Endodermal cell (in vitro differentiated cells): Measurements from ENCODE around the gene NEK6. TPM values are rescaled to one million over a fixed set of nuclear protein-coding genes. Genes with fewer than 3 reads are reported as not detected.
A peak's percentile ranks its signal among the peaks of the same experiment; 100 is the strongest.
"Not testable (repeated sequence)": the region's sequence is repeated elsewhere in the genome, so short reads cannot be mapped to it uniquely, and the experiment has no call there.

Experiments used
- DNase-seq: peaks from one replicate; pipeline ENCODE4 v3.0.0-alpha.2; 2017
- H3K27ac ChIP-seq: 2 replicates; pipeline ENCODE4 v1.5.1; 2013; ENCODE audit warnings: mild to moderate bottlenecking, low read depth, low read length, moderate library complexity
- H3K27me3 ChIP-seq: 2 replicates; pipeline ENCODE4 v1.6.1; 2013; ENCODE audit warnings: mild to moderate bottlenecking, low read length, moderate library complexity; ENCODE audit not compliant: insufficient read depth, control insufficient read depth, poor library complexity, severe bottlenecking
- H3K36me3 ChIP-seq: 2 replicates; pipeline ENCODE4 v1.7.0; 2013; ENCODE audit warnings: mild to moderate bottlenecking, low read length, moderate library complexity; ENCODE audit not compliant: control insufficient read depth, insufficient read depth
- H3K4me1 ChIP-seq: one replicate; pipeline ENCODE4 v1.7.0; 2013; ENCODE audit warnings: low read length; ENCODE audit not compliant: control insufficient read depth, insufficient read depth
- H3K4me3 ChIP-seq: 2 replicates; pipeline ENCODE4 v1.5.1; 2013; ENCODE audit warnings: mild to moderate bottlenecking, low read length, moderate library complexity
- H3K9ac ChIP-seq: 2 replicates; pipeline ENCODE4 v1.6.1; 2013; ENCODE audit warnings: mild to moderate bottlenecking, low read length, moderate library complexity; ENCODE audit not compliant: poor library complexity, severe bottlenecking; ENCODE audit errors: extremely low read depth
- H3K9me3 ChIP-seq: 2 replicates; pipeline ENCODE4 v1.6.1; 2013; ENCODE audit warnings: mild to moderate bottlenecking, low read length, moderate library complexity; ENCODE audit not compliant: control insufficient read depth
- H3K27ac Mint-ChIP-seq: 2 replicates; pipeline ENCODE4 v1.8.0; 2020; ENCODE audit warnings: mixed read lengths
- H3K27me3 Mint-ChIP-seq: 2 replicates; pipeline ENCODE4 v1.8.0; 2021; ENCODE audit warnings: mild to moderate bottlenecking, mixed read lengths; ENCODE audit not compliant: insufficient read depth
- H3K36me3 Mint-ChIP-seq: 2 replicates; pipeline ENCODE4 v1.8.0; 2020; ENCODE audit warnings: low read depth, mixed read lengths
- H3K4me1 Mint-ChIP-seq: 2 replicates; pipeline ENCODE4 v1.8.0; 2020; ENCODE audit warnings: mixed read lengths
- H3K4me3 Mint-ChIP-seq: 2 replicates; pipeline ENCODE4 v1.8.0; 2020; ENCODE audit warnings: mild to moderate bottlenecking, moderate library complexity, mixed read lengths
- H3K9me3 Mint-ChIP-seq: 2 replicates; pipeline ENCODE4 v1.8.0; 2020; ENCODE audit warnings: mild to moderate bottlenecking, mixed read lengths
- WGBS, 2 experiments: methylation state at CpG; one replicate each; pipeline versions ENCODE4 v1.1.5 to v1.1.7; 2013; ENCODE audit warnings: missing lambda C conversion rate in 2 of 2, mixed read lengths in 1 of 2; ENCODE audit not compliant: insufficient coverage in 1 of 2, insufficient read length in 1 of 2; 5-methylcytosine and 5-hydroxymethylcytosine counted together
- total RNA-seq, 2 donors: library from RNA; stranded (reverse); fragmentation: NEBNext Ultra II Directional in 1 of 2; extraction: Animal tissue kit (Norgen Biotek cat#: 25700) in 1 of 2; gene quantifications; 2 replicates in 1 of 2; 3 replicates in 1 of 2; pipeline ENCODE4 v1.2.1, GENCODE V29; 2021
- TF ChIP-seq, protein P1 (sequence below): fragments of 200-600 bp; sonication (generic); conservative IDR thresholded peaks from 2 replicates; pipeline ENCODE4 v1.5.0; 2021; ENCODE audit warnings: antibody characterized with exemption, mild to moderate bottlenecking

Gene NEK6
- total RNA-seq, 2 donors from 2014 or later: 17.1 to 32.5 TPM

DNA sequence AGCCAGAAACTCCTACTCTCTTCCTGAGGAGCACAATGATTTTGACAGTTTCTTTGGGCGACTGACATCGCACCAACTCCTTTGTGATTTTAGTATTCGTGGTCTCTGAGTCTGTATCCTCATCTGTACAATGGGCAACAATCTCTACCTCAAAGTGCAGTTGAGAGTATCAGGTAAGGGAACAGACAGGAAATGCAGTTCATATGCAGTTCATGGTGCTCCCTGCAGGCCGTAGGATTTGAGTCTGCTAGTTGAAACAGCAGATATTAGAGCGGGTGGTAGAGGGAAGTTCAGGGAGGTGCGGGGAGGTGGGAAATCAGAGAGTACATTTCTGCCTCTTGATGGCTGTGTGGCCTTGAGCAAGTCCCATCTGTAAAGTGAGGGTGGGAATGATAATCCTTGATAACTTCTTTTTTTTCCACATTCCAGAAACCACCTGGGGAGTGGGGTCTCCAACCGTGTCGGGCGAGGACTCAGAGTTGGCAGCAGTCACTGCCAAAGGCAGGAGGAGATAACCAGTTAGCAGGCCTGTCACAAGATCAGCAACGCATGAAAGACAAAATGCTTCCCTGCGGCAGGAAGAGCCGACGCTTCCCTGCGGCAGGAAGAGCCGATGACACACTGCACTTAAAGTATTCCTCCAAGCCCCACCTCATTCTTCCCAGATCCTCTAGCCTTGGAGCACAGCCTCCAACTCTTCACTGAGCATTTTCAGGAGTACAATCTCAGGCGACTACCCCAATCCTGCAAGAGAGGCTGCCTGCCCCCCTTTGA, 6.0 kb upstream of the NEK6 start:
- TF ChIP-seq, protein P1, sequence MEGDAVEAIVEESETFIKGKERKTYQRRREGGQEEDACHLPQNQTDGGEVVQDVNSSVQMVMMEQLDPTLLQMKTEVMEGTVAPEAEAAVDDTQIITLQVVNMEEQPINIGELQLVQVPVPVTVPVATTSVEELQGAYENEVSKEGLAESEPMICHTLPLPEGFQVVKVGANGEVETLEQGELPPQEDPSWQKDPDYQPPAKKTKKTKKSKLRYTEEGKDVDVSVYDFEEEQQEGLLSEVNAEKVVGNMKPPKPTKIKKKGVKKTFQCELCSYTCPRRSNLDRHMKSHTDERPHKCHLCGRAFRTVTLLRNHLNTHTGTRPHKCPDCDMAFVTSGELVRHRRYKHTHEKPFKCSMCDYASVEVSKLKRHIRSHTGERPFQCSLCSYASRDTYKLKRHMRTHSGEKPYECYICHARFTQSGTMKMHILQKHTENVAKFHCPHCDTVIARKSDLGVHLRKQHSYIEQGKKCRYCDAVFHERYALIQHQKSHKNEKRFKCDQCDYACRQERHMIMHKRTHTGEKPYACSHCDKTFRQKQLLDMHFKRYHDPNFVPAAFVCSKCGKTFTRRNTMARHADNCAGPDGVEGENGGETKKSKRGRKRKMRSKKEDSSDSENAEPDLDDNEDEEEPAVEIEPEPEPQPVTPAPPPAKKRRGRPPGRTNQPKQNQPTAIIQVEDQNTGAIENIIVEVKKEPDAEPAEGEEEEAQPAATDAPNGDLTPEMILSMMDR: peak; percentile 29
- Histone ChIP-seq H3K4me1 (peaks cover 2% of the 10 kb centered on the region), H3K9me3 (no peaks in the 10 kb centered on the region), H3K36me3 (no peaks in the 10 kb centered on the region), H3K27ac (no peak overlapping the region), H3K9ac (no peak overlapping the region), H3K4me3 (no peak overlapping the region), H3K27me3 (no peaks in the 10 kb centered on the region)
- Mint-ChIP-seq H3K9me3 (no peaks in the 10 kb centered on the region), H3K4me3 (no peak overlapping the region), H3K27ac (no peak overlapping the region), H3K4me1 (peaks cover 7% of the 10 kb centered on the region), H3K36me3 (no peaks in the 10 kb centered on the region), H3K27me3 (peaks cover 1% of the 10 kb centered on the region)
- DNase-seq: peak; percentile 52
- WGBS, 2 experiments: 77 to 83% methylated on average over 8 to 16 of the region's 16 CpGs

DNA sequence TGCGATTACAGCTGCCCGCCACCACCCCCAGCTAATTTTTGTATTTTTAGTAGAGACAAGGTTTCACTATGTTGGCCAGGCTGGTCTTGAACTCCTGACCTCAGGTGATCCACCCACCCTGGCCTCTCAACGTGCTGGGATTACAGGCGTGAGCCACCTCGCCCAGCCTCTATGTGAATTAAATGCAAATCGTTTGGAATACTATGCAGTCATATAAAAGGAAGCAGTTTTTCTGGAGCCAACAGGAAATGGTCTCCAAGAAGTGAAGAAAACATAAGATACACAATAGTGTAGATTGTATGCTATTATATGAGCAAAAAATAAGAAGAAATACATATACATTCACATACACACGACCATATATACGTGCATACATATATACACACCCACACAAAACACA, 4.9 kb upstream of the NEK6 start:
- H3K9me3 ChIP-seq, H3K36me3 ChIP-seq, H3K36me3 Mint-ChIP-seq, H3K4me3 Mint-ChIP-seq, H3K9me3 Mint-ChIP-seq, H3K4me3 ChIP-seq, H3K9ac ChIP-seq, H3K27me3 ChIP-seq, H3K4me1 Mint-ChIP-seq, H3K27me3 Mint-ChIP-seq, H3K27ac Mint-ChIP-seq, H3K4me1 ChIP-seq, H3K27ac ChIP-seq: not testable (repeated sequence)
- 89 to 94% methylated on average over 6 to 8 of the region's 8 CpGs for whole genome bisulfite sequencing, 2 experiments
- peak; percentile 0 for DNase-seq

DNA sequence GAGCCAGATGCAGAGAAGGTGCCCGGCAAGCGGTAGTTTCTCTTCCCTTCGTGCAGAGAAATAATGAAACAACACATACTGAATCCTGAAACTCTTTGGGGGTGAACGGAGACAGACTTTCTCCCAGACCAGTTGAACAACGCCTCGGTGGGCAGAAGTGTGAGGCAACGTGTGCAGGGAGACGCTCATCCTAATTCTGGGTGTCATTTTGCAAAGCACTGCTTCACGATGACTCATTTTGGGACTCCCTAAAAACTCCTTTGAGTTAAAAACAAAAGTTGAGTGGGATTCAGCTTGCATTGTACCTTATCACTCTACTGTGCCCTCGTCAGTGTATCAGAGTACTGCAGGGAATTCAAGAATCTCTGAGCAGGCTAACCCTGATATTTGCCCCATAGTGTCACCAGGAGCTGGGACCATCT, 3.5 kb upstream of the NEK6 start:
- no peaks in the 10 kb centered on the region for H3K36me3 Mint-ChIP-seq
- H3K4me1 ChIP-seq: peaks cover 2% of the 10 kb centered on the region
- H3K9me3 ChIP-seq: no peaks in the 10 kb centered on the region
- no peak overlapping the region for H3K4me3 Mint-ChIP-seq
- TF ChIP-seq, protein P1: no peak
- H3K36me3 ChIP-seq: no peaks in the 10 kb centered on the region
- H3K27me3 Mint-ChIP-seq: peaks cover 1% of the 10 kb centered on the region
- peaks cover 12% of the 10 kb centered on the region for H3K4me1 Mint-ChIP-seq
- no peak overlapping the region for H3K27ac Mint-ChIP-seq
- no peaks in the 10 kb centered on the region for H3K9me3 Mint-ChIP-seq
- no peak overlapping the region for H3K4me3 ChIP-seq
- 87 to 93% methylated on average over 9 to 10 of the region's 10 CpGs for WGBS, 2 experiments
- no peak overlapping the region for H3K9ac ChIP-seq
- H3K27ac ChIP-seq: no peak overlapping the region
- H3K27me3 ChIP-seq: no peaks in the 10 kb centered on the region
- DNase-seq: no peak
